GM19467 (cell line): ENCODE data around the gene ANTXR1.

Experiments used
- ATAC-seq: cut with Tn5 transposase; IDR thresholded peaks from one replicate; pipeline ENCODE4 v1.9.1; 2021; ENCODE audit warnings: mild to moderate bottlenecking, moderate library complexity; ENCODE audit not compliant: unreplicated experiment

Gene ANTXR1

GRCh38 chr2:69175790-69176715, 163.1 kb downstream of the ANTXR1 start:
- no peak for ATAC-seq

- ATAC-seq = no peak
Observed at GRCh38 chr2:69177063-69177771, 164.2 kb downstream of the ANTXR1 start.

- ATAC-seq = no peak
Observed at GRCh38 chr2:69177785-69178636, 165.0 kb downstream of the ANTXR1 start.

- no peak for ATAC-seq
Observed at GRCh38 chr2:69178756-69179155, 165.8 kb downstream of the ANTXR1 start.

DNA sequence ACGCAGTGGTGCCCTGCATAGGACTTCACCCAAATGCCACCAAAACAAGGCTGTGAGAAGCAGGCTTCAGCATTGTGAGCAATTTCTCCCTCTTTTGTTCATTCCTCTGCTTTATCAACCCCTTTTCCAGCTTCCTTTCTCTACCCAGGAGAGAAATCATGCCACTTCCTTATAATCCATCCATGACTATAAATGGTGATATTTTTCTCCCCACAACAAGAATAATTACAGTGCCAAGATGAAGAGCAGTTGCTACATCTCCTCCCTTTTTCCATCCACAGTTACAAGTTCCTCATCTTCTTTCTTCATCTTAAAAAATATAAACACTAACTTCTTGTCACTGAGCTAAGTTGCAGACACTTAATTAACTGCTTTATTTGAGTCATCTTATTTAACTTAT, 167.2 kb downstream of the ANTXR1 start:
- ATAC-seq = no peak

DNA sequence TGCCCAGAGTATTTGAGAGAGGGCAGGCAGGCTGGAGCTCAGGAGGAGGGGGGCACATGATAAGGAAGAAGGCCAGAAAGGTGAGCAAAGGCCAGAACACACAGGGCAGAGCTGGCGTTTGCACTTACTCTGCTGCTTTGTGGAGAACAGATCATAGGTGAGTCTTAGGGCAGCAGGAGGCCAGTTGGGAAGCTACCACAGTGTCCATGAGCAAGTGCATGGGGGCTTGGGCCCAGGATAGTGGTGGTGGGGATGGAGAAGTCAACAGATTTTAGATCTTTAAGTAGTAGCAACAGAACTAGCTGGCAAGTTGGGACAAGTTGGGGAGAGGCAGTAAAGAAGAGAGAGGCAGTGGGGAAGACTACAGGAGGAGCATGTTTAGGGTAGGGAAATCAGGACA, 168.0 kb downstream of the ANTXR1 start:
- no peak for ATAC-seq

GRCh38 chr2:69181806-69182427, 168.9 kb downstream of the ANTXR1 start:
- no peak for ATAC-seq

DNA sequence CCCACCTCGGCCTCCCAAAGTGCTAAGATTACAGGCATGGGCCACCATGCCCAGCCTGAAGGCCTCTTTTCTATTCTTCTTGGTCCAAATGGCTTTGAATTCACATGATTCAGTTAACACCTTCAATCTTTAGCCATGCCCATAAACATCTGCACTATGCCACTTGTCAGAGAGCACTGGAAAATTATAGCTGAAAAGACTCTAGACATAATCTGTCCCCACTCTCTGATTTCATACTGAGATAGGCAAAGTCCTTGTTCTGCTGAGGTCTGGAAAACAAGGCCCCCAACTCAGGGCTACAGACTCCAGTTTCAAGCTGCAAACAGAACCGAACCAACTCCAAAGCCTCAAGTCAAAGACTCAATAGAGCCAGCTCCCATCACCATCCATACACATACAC, 170.7 kb downstream of the ANTXR1 start:
- ATAC-seq = no peak

- ATAC-seq = no peak
Observed at GRCh38 chr2:69184224-69184623, 171.2 kb downstream of the ANTXR1 start.

- ATAC-seq = no peak
Observed at GRCh38 chr2:69185807-69186206, 172.8 kb downstream of the ANTXR1 start.

GRCh38 chr2:69186614-69187013, 173.6 kb downstream of the ANTXR1 start:
- no peak for ATAC-seq

- ATAC-seq = no peak
Observed at GRCh38 chr2:69188182-69188900, 175.4 kb downstream of the ANTXR1 start.

DNA sequence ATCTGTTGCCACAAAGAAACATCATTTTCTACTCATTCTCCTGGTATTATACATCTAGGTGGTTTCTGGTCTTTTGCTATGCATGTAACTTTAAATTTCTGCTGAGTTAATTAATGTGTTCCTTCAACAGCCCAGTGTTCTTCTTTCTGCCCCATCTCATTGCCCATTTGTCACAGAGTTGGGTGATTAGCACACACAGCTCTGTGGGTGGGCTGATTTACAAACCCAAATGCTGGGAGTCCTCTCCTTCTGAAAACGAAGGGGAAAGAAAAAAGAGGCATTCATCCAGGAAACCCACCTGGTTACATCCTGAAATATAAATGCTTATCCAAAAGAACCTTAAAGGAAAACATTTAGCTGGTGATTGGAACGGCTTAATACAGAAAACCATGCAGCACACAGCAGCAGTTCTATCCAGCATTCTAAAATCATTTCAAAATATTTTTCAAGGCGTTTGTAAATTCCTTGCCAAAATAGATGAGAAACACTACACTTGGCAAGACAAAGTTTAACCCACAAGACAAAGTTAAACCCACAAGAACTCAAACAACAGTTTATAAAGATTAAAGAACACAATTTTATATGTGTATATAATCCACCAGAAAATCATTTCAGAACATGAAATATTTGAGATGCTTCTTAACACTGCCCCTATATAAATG, 177.9 kb downstream of the ANTXR1 start:
- no peak for ATAC-seq

- no peak for ATAC-seq
Observed at GRCh38 chr2:69191634-69192033, 178.7 kb downstream of the ANTXR1 start.

DNA sequence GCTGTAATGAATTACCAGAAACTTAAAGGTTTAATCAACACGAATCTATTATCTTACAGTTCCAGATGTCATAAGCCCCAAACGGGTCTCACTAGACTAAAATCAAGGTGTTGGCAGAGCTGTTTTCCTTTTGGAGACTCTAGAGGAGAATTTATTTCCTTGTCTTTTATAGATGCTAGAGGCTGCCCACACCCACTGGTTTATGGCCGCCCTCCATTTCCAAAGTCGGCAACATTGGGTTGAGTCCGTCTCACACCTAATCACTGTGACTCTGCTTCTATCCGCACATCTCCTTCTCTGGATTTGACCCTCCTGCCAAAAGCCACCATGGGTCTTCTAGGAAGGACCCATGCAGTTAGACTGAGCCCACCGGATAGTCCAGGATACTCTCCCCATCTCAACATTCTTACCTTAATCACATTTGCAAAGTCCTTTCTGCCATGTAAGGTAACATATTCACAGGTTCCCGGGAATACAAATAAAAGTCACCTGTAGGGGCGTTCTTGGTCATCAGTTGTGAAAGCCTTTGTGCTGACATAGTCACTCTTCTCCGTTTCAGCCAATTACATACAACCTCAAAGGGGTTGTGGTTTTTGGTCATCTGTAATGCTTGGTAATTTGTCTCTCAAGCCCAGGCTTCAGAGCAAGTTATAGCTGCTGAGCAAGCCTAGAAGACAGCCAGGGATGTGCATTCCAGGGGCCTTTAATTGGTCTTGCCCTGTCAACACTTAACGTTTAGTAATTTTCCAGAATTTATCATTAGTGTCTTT, 179.4 kb downstream of the ANTXR1 start:
- no peak for ATAC-seq

- ATAC-seq = no peak
Observed at GRCh38 chr2:69195706-69196105, 182.7 kb downstream of the ANTXR1 start.

GRCh38 chr2:69196327-69197117, 183.5 kb downstream of the ANTXR1 start:
- no peak for ATAC-seq

DNA sequence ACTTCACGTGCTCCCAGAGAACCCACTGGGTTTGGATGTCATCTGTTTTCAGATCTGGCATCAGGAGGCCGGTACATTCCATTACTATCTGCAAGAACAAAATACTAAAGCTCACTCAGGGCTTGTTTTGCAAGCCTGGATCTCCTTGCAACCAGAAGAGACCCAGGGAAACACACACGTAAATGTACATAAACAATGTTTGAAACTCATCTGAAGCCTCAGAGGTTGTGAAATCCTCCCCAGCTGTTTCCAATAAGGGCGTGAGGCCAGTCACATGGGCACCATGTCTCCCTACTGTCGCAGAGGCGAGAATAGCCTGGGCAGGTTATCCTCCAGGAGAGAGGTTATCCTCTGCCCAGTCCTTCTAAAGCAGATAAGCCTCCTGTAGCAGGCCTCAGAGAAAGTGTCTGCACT, 187.1 kb downstream of the ANTXR1 start:
- ATAC-seq = no peak
